Measurements from ENCODE around the gene NAT16.
"Not testable (repeated sequence)": the region's sequence is repeated elsewhere in the genome, so short reads cannot be mapped to it uniquely, and the experiment has no call there.

Gene NAT16

DNA sequence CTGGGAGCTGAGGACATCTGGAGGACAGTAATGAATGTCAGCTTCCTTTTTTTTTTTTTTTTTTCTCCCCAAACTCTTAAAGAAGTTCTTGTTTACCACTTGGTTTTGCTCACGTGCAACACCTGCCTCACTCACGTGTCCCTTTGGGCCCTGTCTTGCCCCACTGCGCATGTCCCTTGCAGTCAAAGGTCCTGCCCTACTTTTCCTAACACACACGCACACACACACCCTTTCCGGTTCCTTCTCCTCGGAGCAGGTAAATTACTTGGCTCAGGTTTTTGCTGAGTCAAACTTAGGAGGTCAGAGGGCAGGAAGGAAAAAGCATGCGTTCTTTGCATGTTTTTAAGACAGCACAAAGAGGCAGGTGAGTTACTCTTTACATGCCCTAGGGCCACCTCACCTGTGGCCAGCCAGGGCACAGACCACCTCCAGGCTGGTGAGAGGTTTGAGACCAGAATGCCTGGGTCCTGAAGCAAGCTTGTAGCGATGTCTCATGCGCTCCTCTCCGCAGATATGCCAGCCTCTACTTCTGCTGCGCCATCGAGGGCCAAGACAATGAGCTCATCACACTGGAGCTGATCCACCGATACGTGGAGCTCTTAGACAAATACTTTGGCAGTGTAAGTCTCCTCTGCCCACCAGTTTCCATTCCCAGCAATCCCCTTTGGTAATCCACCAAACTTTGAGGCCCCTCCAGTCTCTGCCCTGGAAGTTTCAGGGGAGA lies 23.1 kb downstream of the NAT16 start:
- DNase-seq (ENCODE audit: low spot score) = no peak

DNA sequence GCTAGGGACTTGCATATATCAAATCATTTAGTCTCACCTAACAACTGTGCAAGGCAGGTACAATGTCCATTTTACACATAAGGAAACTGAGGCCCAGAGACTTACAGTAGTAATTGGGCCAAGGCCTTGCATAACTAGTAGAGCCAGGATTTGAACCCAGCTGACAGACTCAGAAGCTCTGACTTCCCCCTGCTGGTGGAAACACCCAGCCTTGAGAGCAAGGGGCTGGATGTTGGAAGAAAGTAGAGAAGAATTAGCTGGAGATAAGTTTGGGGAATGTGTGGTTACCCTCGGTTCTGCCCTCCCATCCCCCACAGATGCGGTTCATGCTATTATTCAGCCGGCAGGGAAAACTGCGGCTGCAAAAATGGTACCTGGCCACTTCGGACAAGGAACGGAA lies 23.8 kb downstream of the NAT16 start:
- DNase-seq (ENCODE audit: low spot score) = no peak

DNA sequence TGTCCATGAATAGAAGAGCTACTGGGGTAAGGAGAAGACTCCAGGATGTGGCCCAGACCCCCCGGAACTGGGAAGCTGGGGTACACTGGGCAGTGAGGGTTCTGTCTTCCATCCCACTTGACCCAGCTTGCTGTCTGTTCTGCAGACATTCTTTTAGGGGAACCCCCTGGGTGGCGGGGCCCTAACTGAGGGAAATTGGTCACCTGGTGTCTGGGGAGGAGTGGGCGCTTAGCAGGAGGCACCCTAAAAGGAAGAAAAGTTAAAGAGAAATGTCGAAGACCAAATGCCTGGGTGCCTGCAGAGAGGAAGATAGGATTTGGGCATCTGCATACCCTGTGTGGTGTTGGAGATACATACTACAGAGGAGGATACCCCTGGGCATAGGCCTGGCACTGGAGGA lies 24.8 kb downstream of the NAT16 start:
- no peak for DNase-seq (ENCODE audit: low spot score)

DNA sequence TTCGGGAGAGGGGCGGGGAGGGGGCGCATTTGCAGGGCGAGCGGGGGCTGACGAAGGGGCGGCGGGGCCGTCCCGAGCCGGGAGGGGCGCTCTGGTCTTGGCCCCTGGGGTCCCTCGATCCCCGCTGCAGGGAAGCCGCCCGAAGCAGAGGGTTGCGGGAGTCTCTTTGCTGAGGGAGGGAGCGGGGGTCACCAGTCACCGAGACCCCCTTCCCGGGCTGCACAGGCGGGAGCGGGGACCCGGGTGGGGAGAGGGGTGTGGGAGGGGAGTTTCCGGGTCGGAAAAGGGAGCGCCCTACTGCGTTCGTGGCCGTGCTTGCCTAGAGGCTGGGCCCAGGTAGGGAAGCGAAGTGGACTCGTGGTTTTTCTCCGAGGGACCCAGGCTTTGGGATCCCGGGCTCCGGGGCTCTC lies 25.4 kb downstream of the NAT16 start:
- DNase-seq (ENCODE audit: low spot score) = no peak

DNA sequence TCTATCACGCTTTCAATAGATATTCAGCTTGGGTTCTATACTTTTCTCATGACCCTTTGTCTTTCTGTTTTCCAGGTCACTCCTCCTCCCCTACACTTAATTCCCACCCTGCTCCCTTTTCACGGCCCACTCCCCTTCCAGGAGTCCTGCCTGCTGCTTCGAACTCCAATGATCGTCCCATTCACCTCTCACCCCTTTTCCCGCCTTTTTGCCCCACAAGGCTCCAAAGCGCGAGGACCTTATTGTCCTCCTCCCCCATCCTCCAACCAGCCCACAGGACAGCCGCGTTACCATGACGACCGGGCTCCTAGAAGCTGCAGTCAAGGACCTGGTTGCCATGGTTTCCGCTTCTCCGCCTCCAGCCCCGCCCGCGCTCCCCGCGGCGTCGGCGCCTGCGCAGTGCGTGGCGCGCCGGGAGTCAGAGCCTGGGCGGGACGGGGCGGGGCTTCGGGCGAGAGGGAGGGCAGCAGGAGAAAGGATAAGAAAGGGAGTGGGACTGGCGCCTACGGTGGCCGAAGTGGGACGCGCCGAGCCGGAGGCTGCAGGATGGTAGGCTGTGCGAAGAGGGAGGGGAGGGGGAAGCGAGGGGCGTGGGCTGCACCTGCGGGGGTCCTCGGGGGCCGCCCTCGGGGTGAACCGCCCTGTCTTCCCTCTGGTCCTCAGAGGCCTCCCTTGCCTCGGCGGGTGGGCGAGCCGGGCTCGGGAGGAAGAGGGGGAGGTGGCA lies 26.0 kb downstream of the NAT16 start, which contains the start of gene AP1S1:
TSS of gene AP1S1 (plus strand) at position 508 of the 724 bp plus-strand sequence. CDS start at position 547, 39 bp downstream.
- peak; percentile 99 for DNase-seq (ENCODE audit: low spot score)

DNA sequence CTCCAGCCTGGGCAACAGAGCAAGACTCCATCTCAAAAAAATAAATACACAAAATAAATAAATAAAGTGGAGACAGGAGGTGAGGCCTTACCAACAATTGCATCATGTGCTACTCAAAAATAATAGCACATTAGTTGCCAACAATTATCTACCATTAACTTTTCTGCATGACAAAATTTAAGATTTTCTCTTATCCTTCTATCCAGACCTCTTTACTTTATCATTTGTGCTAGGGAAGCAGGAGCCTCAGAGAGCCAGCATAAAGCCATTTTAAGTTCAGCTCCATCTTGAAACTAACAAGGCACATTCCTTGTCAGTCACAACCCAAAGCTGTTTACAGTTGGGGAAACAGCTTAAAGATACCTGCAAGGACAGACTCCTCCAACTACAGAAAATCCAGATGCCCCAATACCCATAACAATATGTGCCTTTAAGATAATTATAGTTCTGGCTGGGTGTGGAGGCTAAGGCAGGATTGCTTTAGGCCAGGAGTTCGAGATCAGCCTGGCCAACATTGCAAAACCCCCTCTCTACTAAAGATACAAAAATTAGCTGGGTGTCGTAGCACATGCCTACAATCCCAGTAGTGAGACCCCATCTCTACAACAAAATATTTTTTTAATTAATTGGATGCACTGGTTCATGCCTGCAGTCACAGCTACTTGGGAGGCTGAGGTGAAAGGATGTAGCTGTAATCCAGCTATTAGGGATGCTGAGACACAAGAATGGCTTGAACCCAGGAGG lies 28.0 kb downstream of the NAT16 start:
- no peak for DNase-seq (ENCODE audit: low spot score)

DNA sequence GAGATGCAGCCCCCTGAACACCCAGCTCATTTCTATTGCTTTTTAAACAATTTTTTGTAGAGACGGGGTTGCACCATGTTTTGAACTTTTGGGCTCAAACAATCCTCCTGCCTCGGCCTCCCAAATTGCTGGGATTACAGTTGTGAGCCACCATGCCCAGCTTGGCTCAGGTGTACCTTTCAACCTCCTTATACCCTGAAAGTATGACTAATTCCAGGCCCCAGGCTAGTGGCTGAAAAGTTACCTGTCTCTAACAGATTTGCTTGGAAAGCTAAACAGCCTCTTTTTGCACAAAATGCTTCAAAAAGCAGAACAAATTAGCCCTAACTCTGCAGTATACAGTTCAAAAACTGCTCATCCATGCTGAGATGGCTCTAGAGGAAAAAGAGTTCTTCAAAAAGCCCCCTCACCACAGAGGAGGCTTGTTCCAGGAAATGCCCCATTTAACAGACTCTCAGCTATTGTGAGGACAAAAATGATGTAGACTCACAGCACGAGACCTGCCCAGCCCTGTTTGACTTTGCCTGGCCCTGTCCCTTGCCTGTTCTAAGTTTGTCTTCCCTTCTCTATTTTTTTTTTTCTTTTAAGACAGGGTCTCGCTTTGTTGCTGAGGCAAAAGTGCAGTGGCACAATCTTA lies 39.2 kb downstream of the NAT16 start:
- DNase-seq (ENCODE audit: low spot score) = no peak

DNA sequence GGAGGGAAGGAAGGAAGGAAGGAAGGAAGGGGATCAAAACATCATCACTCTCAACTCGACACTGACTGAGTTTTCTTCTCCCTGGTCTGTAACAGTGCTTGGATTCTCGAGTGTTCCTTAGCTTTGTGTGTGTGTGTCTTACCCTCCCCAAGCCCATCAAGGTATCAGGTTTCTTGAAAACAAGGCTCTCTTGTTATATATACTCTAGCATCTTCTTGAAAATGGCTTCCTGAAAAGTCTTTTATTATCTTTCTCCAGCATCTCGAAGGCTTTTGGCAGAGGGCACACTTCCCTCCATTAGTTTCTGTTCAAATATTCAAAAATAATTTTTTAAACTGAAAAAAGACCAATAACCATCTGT lies 39.8 kb downstream of the NAT16 start:
- no peak for DNase-seq (ENCODE audit: low spot score)

DNA sequence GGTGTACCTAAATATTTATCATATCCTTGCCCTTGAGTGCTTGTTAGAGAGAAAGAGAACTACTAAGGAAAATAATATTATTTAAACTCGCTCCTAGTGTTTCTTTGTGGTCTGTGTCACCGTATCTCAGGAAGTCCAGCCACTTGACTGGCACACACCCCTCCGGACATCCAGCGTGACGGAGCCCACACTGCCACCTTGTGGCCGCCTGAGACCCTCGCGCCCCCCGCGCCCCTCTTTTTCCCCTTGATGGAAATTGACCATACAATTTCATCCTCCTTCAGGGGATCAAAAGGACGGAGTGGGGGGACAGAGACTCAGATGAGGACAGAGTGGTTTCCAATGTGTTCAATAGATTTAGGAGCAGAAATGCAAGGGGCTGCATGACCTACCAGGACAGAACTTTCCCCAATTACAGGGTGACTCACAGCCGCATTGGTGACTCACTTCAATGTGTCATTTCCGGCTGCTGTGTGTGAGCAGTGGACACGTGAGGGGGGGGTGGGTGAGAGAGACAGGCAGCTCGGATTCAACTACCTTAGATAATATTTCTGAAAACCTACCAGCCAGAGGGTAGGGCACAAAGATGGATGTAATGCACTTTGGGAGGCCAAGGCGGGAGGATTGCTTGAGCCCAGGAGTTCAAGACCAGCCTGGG lies 41.8 kb downstream of the NAT16 start:
- peak; percentile 91 for DNase-seq (ENCODE audit: low spot score)

DNA sequence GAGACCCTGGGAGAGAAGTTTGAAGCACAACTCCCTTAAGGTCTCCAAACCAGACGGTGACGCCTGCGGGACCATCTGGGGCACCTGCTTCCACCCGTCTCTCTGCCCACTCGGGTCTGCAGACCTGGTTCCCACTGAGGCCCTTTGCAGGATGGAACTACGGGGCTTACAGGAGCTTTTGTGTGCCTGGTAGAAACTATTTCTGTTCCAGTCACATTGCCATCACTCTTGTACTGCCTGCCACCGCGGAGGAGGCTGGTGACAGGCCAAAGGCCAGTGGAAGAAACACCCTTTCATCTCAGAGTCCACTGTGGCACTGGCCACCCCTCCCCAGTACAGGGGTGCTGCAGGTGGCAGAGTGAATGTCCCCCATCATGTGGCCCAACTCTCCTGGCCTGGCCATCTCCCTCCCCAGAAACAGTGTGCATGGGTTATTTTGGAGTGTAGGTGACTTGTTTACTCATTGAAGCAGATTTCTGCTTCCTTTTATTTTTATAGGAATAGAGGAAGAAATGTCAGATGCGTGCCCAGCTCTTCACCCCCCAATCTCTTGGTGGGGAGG lies 42.4 kb downstream of the NAT16 start:
- no peak for DNase-seq (ENCODE audit: low spot score)

DNA sequence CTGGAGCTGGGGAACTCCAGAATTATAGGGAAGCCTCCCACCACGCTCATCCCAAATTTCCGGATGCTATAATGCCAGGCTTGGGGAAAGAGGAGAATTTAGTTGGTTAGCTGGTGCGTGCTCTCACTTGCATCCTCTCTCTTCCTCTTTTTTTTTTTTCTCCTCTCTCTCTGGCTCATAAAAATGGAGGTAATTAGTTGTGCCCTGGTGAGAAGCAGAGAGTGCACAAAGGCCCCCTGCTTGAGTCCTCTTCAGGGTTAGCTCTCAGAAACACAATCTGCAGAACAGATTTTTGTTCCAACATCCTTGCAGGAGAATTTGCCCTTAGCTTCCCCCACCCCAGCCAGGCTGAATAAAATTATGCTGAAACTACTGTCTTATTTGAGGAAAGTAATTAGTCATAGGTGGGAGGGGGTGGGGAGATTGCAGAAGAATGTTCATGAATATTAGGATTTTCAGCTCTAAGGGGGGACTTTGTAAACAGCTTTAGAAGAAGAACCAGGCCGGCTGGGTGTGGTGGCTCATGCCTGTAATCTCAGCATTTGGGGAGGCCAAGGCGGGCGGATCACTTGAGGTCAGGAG lies 45.6 kb downstream of the NAT16 start:
- no peak for DNase-seq (ENCODE audit: low spot score)

DNA sequence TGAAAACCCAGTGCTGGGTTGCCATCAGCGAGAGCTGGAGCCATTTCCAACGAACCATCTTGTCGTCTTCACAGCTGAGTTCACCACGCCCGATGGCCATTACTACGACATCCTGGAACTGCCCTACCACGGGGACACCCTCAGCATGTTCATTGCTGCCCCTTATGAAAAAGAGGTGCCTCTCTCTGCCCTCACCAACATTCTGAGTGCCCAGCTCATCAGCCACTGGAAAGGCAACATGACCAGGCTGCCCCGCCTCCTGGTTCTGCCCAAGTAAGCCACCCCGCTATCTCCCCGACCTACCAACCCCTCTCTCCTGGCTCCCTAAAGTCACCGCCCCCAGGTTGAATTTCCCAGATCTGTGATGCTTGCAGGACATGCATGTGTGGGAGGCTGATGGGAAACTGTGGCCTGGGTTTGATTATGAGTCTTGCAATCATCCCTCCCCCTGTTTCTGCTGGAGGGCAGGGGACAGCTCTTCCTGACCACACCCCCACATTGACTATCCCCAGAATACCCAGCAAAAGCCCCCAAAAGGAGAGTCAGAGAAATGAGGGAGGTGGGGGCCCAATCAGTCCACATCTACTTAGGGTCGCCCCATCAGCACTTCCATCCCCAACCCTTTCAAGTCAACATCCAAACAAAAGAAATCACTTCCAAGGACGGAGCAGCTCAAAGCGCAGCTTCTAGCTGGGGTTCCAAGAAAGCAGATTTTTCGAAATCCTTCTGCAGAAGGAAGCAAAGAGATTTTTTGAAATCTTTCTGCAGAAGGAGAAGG lies 46.3 kb downstream of the NAT16 start:
- no peak for DNase-seq (ENCODE audit: low spot score)

DNA sequence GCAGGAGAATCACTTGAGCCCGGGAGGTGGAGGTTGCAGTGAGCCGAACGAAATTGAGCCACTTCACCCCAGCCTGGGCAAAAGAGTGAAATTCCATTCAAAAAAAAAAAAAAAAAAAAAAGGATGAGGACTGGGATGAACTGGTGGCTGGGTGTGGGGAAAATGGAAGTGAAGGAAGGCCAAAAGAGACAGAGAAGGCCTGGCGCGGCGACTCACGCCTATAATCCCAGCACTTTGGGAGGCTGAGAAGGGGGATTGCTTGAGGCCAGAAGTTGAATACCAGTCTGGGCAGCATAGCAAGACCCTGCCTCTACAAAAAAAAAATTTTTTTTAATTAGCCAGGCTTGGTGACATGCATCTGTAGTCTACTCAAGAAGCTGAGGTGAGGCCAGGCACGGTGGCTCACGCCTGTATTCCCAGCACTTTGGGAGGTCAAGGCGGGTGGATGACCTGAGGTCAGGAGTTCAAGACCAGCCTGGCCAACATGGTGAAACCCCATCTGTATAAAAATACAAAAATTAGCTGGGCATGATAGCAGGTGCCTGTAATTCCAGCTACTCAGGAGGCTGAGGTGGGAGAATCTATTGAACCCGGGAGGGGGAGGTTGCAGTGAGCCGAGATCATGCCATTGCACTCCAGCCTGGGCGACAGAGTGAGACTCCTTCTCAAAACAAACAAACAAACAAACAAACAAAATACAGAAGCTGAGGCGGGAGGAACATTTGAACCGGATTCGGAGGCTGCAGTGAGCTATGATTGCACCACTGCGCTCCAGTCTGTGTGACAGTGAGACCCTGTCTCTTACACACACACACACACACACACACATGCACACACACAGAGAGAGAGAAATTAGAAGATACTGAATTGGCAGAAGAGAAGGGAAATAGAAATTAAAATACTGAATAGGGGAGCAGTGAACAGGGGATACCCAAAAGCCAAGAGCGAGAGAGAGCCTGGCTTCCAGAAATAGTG lies 47.2 kb downstream of the NAT16 start:
- not testable (repeated sequence) for DNase-seq (ENCODE audit: low spot score)

DNA sequence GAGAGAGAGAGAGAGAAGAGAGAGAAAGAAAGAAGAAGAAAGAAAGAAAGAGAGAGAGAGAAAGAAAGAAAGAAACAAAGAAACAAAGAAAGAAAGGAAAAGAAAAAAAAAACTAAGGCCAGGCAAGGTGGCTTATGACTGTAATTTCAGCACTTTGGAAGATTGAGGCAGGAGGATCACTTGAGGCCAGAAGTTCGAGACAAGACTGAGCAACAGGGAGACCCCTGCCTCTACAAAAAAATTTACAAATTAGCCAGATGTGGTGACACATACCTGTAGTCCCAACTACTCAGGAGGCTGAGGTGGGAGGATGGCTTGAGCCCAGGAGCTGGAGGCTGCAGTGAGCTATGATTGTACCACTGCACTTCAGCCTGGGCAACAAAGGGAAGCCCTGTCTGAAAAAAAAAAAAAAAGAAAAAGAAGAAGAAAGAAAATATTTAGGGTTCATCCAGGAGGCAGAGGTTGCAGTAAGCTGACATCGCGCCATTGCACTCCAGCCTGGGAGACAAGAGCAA lies 50.4 kb downstream of the NAT16 start:
- no peak for DNase-seq (ENCODE audit: low spot score)

DNA sequence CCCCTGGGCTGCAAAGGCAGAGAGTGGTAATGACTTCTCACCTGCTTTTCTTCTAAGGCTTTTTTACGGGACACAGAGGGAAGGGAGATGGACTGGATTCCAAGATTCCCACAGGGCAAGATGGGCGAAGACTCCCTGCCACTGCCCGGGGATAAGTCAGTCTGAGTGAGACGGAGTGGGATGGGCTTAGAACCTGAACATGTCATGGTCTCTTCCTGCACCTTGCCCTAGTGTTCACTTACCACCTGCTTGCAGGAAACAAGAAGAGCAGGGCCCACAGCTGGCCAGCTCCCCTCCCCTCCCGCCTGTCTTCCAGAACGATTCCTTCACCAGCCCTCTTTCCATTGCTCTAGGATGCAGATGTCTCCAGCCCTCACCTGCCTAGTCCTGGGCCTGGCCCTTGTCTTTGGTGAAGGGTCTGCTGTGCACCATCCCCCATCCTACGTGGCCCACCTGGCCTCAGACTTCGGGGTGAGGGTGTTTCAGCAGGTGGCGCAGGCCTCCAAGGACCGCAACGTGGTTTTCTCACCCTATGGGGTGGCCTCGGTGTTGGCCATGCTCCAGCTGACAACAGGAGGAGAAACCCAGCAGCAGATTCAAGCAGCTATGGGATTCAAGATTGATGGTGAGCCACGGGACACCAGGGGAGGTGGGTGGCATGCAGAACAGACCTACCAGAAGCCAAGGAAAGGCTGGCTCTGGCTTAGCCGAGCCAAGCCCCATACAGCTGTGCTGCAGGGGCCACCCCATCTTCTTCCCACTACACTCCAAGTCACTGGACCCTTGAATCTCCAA lies 51.9 kb downstream of the NAT16 start:
- DNase-seq (ENCODE audit: low spot score) = no peak

DNA sequence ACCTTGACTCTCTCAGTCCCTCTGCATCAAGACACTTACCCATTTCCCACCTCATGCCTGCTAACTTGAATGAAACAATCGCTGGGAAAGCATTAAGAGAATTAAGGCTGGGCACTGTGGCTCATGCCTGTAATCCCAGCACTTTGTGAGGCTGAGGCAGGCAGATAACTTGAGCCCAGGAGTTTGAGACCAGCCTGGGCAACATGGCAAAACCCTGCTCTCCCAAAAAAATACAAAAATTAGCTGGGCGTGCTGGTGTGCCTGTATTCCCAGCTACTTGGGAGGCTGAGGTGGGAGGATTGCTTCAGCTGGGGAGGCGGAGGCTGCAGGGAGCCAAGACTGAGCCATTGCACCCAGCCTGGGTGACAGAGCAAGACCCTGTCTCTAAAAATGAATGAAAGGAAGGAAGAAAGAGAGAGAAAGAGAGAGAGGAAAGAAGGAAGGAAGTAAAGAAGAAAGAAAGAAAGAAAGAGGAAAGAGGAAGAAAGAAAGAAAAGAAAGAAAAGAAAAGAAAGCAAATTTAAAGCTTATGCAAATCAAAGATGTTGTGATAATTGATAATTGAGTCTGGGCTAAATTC lies 52.5 kb downstream of the NAT16 start:
- no peak for DNase-seq (ENCODE audit: low spot score)

DNA sequence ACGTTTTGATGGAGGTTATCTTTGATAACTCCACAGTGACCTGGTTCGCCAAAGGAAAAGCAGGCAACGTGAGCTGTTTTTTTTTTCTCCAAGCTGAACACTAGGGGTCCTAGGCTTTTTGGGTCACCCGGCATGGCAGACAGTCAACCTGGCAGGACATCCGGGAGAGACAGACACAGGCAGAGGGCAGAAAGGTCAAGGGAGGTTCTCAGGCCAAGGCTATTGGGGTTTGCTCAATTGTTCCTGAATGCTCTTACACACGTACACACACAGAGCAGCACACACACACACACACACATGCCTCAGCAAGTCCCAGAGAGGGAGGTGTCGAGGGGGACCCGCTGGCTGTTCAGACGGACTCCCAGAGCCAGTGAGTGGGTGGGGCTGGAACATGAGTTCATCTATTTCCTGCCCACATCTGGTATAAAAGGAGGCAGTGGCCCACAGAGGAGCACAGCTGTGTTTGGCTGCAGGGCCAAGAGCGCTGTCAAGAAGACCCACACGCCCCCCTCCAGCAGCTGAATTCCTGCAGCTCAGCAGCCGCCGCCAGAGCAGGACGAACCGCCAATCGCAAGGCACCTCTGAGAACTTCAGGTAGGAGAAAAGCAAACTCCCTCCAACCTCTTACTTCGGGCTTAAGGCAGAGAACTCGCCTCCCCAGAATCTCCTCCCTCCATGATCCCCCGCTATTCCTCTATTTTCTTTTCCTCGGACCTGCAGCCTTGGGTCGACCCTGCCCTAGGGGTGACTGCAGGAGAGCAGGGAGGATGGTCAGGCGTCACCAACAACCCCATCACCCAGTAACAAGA lies 53.2 kb downstream of the NAT16 start, which contains the start of gene SERPINE1:
TSS of gene SERPINE1 (plus strand) at position 454 of the 809 bp plus-strand sequence. CDS start 1,290 bp downstream, outside the sequence.
- peak; percentile 96 for DNase-seq (ENCODE audit: low spot score)
